Stimulated activated CD4-positive, alpha-beta T cell treated with anti-CD3 and anti-CD28 coated beads, Interleukin-2, amount 100 ng/mL, for 24 hours (primary cell): Measurements from ENCODE around the gene PLXNB1.
"Not testable (repeated sequence)": the region's sequence is repeated elsewhere in the genome, so short reads cannot be mapped to it uniquely, and the experiment has no call there.

Experiments used
- DNase-seq, 2 donors: peaks; one replicate each; pipeline ENCODE4 v3.0.0-alpha.2; 2020

PLXNB1 gene

GRCh38 chr3:48465531-48466378 lies 35.9 kb upstream of the PLXNB1 start:
- peak; percentile 81 to 85 for DNase-seq

- no peak for DNase-seq
Observed at GRCh38 chr3:48465237-48465530, 35.3 kb upstream of the PLXNB1 start.

- no peak for DNase-seq
Observed at GRCh38 chr3:48464713-48465221, 34.9 kb upstream of the PLXNB1 start.

- no peak for DNase-seq
Observed at GRCh38 chr3:48463703-48464102, 33.8 kb upstream of the PLXNB1 start.

GRCh38 chr3:48461767-48462166 lies 31.9 kb upstream of the PLXNB1 start:
- DNase-seq: not testable (repeated sequence)

- DNase-seq: no peak
Observed at GRCh38 chr3:48460517-48460902, 30.6 kb upstream of the PLXNB1 start.

GRCh38 chr3:48459773-48460516 lies 30.1 kb upstream of the PLXNB1 start:
- no peak for DNase-seq

- DNase-seq: no peak
Observed at GRCh38 chr3:48459331-48459730, 29.4 kb upstream of the PLXNB1 start.

GRCh38 chr3:48456456-48456855 lies 26.6 kb upstream of the PLXNB1 start:
- no peak for DNase-seq

- DNase-seq: no peak
Observed at GRCh38 chr3:48451270-48451669, 21.4 kb upstream of the PLXNB1 start.

GRCh38 chr3:48446425-48447193 lies 16.7 kb upstream of the PLXNB1 start, which contains the start of gene ATRIP:
ATRIP (plus strand) TSS chr3:48446737; CDS start chr3:48446846, 109 bp downstream.
- DNase-seq: peak; percentile 87 to 92

- DNase-seq: no peak
Observed at GRCh38 chr3:48446043-48446424, 16.1 kb upstream of the PLXNB1 start.

- no peak for DNase-seq
Observed at GRCh38 chr3:48445277-48445882, 15.5 kb upstream of the PLXNB1 start.

GRCh38 chr3:48441940-48442339 lies 12.1 kb upstream of the PLXNB1 start:
- DNase-seq: no peak

GRCh38 chr3:48440590-48440958 lies 10.7 kb upstream of the PLXNB1 start:
- no peak for DNase-seq

- DNase-seq: peak; percentile 98 to 99
Observed at GRCh38 chr3:48439820-48440589, 10.1 kb upstream of the PLXNB1 start, which contains the start of the genes CCDC51 and TMA7. CCDC51 (minus strand) TSS chr3:48440119; CDS start chr3:48435128, 4,991 bp downstream. TMA7 (plus strand) TSS chr3:48440257; CDS start chr3:48440297, 40 bp downstream.

- DNase-seq: no peak
Observed at GRCh38 chr3:48437812-48438211, 7.9 kb upstream of the PLXNB1 start.

GRCh38 chr3:48436855-48437254 lies 7.0 kb upstream of the PLXNB1 start:
- DNase-seq: no peak

- DNase-seq: no peak
Observed at GRCh38 chr3:48436477-48436787, 6.5 kb upstream of the PLXNB1 start.

GRCh38 chr3:48435774-48436476 lies 6.0 kb upstream of the PLXNB1 start:
- DNase-seq: peak; percentile 86 to 88

GRCh38 chr3:48435223-48435595 lies 5.3 kb upstream of the PLXNB1 start:
- no peak for DNase-seq
